HFF-Myc (cell line): ENCODE measurements around the gene TRAPPC2B.

ENCODE experiments used
- DNase-seq: peaks from one replicate; pipeline ENCODE4 v3.0.0-alpha.2; 2011; ENCODE audit warnings: low read depth; ENCODE audit errors: extremely low read depth
- H3K4me3 ChIP-seq: replicated peaks from 2 replicates; pipeline ENCODE4 v1.5.1; 2011; ENCODE audit warnings: low read depth, mild to moderate bottlenecking, control low read depth, low read length
- CTCF ChIP-seq: IDR thresholded peaks from 2 replicates; pipeline ENCODE4 v1.5.1; 2012; ENCODE audit warnings: mild to moderate bottlenecking, low read depth, low read length, control low read depth; ENCODE audit errors: missing control alignments

Gene TRAPPC2B

GRCh38 chr19:57406516-57407123, 43.3 kb downstream of the TRAPPC2B start:
- no peak overlapping the region for H3K4me3 ChIP-seq
- TF ChIP-seq CTCF: peak; percentile 73
- DNase-seq: no peak

- H3K4me3 ChIP-seq: peak within 1 kb of the TSS; percentile 80
- peak; percentile 85 for DNase-seq
- no peak for TF ChIP-seq CTCF
Measured at GRCh38 chr19:57410877-57411671, 47.7 kb downstream of the TRAPPC2B start, which contains the start of gene ZNF17. TSS of gene ZNF17 (plus strand) at chr19:57411161. CDS start at chr19:57413616, 2,455 bp downstream.
